Smooth muscle cell (in vitro differentiated cells): ENCODE measurements around the gene NIM1K. TPM values are rescaled to one million over a fixed set of nuclear protein-coding genes. Genes with fewer than 3 reads are reported as not detected.

ENCODE experiments used
- DNase-seq: peaks from one replicate; lab custom pipeline; 2025; ENCODE audit not compliant: unreplicated experiment; lab: John Stamatoyannopoulos, UW
- H2AFZ ChIP-seq: fragments of 200-600 bp; sonication (generic); 2 replicates; pipeline ENCODE4 v1.6.0; 2016; ENCODE audit warnings: antibody characterized with exemption, low read depth, mild to moderate bottlenecking
- H3F3A ChIP-seq: fragments of 200-600 bp; sonication (generic); 2 replicates; pipeline ENCODE4 v1.6.0; 2017; ENCODE audit warnings: antibody characterized with exemption, low read depth
- H3K27ac ChIP-seq: fragments of 200-600 bp; sonication (generic); 2 replicates; pipeline ENCODE4 v1.5.1; 2016; ENCODE audit warnings: low read depth, mild to moderate bottlenecking
- H3K27me3 ChIP-seq: fragments of 200-600 bp; sonication (generic); 2 replicates; pipeline ENCODE4 v1.6.1; 2016; ENCODE audit warnings: low read depth, mild to moderate bottlenecking
- H3K36me3 ChIP-seq: fragments of 200-600 bp; sonication (generic); 2 replicates; pipeline ENCODE4 v1.5.1; 2016; ENCODE audit warnings: low read depth
- H3K4me1 ChIP-seq: fragments of 200-600 bp; sonication (generic); 2 replicates; pipeline ENCODE4 v1.5.1; 2016; ENCODE audit warnings: low read depth
- H3K4me2 ChIP-seq: fragments of 200-600 bp; sonication (generic); 2 replicates; pipeline ENCODE4 v1.6.0; 2016; ENCODE audit warnings: mild to moderate bottlenecking
- H3K4me3 ChIP-seq: fragments of 200-600 bp; sonication (generic); 2 replicates; pipeline ENCODE4 v1.5.1; 2016; ENCODE audit warnings: mild to moderate bottlenecking
- H3K79me2 ChIP-seq: fragments of 200-600 bp; sonication (generic); 2 replicates; pipeline ENCODE4 v1.6.0; 2016; ENCODE audit warnings: low read depth, mild to moderate bottlenecking
- H3K9ac ChIP-seq: fragments of 200-600 bp; sonication (generic); 2 replicates; pipeline ENCODE4 v1.6.0; 2016; ENCODE audit warnings: low read depth
- H3K9me3 ChIP-seq: fragments of 200-600 bp; sonication (generic); replicated peaks from 2 replicates; pipeline ENCODE4 v1.5.1; 2016; ENCODE audit warnings: low read depth
- H4K20me1 ChIP-seq: fragments of 200-600 bp; sonication (generic); 2 replicates; pipeline ENCODE4 v1.6.0; 2016; ENCODE audit warnings: low read depth
- CTCF ChIP-seq: fragments of 200-600 bp; sonication (generic); IDR thresholded peaks from 2 replicates; pipeline ENCODE4 v1.5.1; 2017; ENCODE audit warnings: borderline replicate concordance, mild to moderate bottlenecking, antibody characterized with exemption; ENCODE audit not compliant: insufficient read depth, poor library complexity, severe bottlenecking
- WGBS: methylation state at CpG from one replicate; pipeline ENCODE4 v1.1.7; 2016; ENCODE audit warnings: low lambda C conversion rate; 5-methylcytosine and 5-hydroxymethylcytosine counted together
- polyA plus RNA-seq: library from polyadenylated mRNA; unstranded; fragments of >200 nt; fragmentation: Nextera tagmentation; extraction: Ambion mirVana; gene quantifications from 2 replicates; pipeline ENCODE4 v1.2.1, GENCODE V29; 2016
- total RNA-seq: library from RNA; depleted of rRNA; stranded (reverse); fragments of >200 nt; gene quantifications from 2 replicates; pipeline ENCODE4 v1.2.3, GENCODE V29; 2014

Gene NIM1K
- total and polyA plus RNA-seq, 2 experiments from 2014 or later = 0.17 to 0.54 TPM

DNA sequence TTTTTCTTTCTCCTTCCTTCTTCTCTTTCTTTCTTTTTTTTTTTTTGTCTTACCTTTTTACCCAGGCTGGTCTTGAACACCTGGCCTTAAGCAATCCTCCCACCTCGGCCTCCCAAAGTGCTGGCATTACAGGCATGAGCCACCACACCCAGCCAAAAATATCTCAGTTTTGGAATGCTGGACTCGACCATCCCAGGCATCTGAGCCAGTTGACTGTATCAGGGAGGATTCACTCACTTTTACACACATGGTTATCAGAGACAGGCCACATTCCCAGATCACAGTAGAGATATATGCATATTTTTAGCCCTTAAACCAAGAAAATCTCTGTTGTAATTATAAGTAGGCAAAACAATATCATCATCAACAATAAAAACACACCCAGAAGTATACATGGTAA lies 21.9 kb downstream of the NIM1K start:
- Histone ChIP-seq H3K36me3 (no peaks in the 10 kb centered on the region), H3K27me3 (no peaks in the 10 kb centered on the region), H2AFZ (no peak overlapping the region), H3K4me3 (no peak overlapping the region), H3K4me1 (no peaks in the 10 kb centered on the region), H3K79me2 (no peaks in the 10 kb centered on the region), H3F3A (no peaks in the 10 kb centered on the region), H4K20me1 (no peaks in the 10 kb centered on the region), H3K4me2 (no peak overlapping the region), H3K27ac (no peak overlapping the region), H3K9me3 (no peaks in the 10 kb centered on the region), H3K9ac (no peak overlapping the region)
- TF ChIP-seq CTCF = no peak
- WGBS = 69% methylated on average over 2 of the region's 2 CpGs
- no peak for DNase-seq

- H3K4me3 ChIP-seq = no peak overlapping the region
- H3K9ac ChIP-seq = no peak overlapping the region
- no peaks in the 10 kb centered on the region for H4K20me1 ChIP-seq
- no peaks in the 10 kb centered on the region for H3K9me3 ChIP-seq
- H3K27me3 ChIP-seq = no peaks in the 10 kb centered on the region
- DNase-seq = no peak
- 90% methylated on average over 11 of the region's 11 CpGs for WGBS
- no peak overlapping the region for H3K27ac ChIP-seq
- H2AFZ ChIP-seq = no peak overlapping the region
- H3K79me2 ChIP-seq = no peaks in the 10 kb centered on the region
- no peaks in the 10 kb centered on the region for H3F3A ChIP-seq
- no peaks in the 10 kb centered on the region for H3K4me1 ChIP-seq
- H3K36me3 ChIP-seq = no peaks in the 10 kb centered on the region
- TF ChIP-seq CTCF = no peak
- no peak overlapping the region for H3K4me2 ChIP-seq
These were observed 23.1 kb downstream of the NIM1K start for GRCh38 chr5:43215073-43215631.

- H3K4me1 ChIP-seq = no peaks in the 10 kb centered on the region
- H3K9ac ChIP-seq = no peak overlapping the region
- no peak for DNase-seq
- no peak overlapping the region for H3K4me2 ChIP-seq
- H3K9me3 ChIP-seq = no peaks in the 10 kb centered on the region
- H4K20me1 ChIP-seq = no peaks in the 10 kb centered on the region
- TF ChIP-seq CTCF = no peak
- H3K27me3 ChIP-seq = no peaks in the 10 kb centered on the region
- no peaks in the 10 kb centered on the region for H3F3A ChIP-seq
- H3K4me3 ChIP-seq = no peak overlapping the region
- H2AFZ ChIP-seq = no peak overlapping the region
- no peak overlapping the region for H3K27ac ChIP-seq
- H3K36me3 ChIP-seq = no peaks in the 10 kb centered on the region
- no peaks in the 10 kb centered on the region for H3K79me2 ChIP-seq
- 82% methylated on average over 2 of the region's 2 CpGs for WGBS
These were observed 24.9 kb downstream of the NIM1K start for GRCh38 chr5:43216941-43217340.

GRCh38 chr5:43219120-43219519 lies 27.1 kb downstream of the NIM1K start:
- Histone ChIP-seq H3F3A (no peaks in the 10 kb centered on the region), H3K4me3 (no peak overlapping the region), H4K20me1 (no peaks in the 10 kb centered on the region), H3K9ac (no peak overlapping the region), H3K79me2 (no peaks in the 10 kb centered on the region), H3K36me3 (no peaks in the 10 kb centered on the region), H2AFZ (no peak overlapping the region), H3K4me2 (no peak overlapping the region), H3K27ac (no peak overlapping the region), H3K27me3 (no peaks in the 10 kb centered on the region), H3K4me1 (no peaks in the 10 kb centered on the region), H3K9me3 (no peaks in the 10 kb centered on the region)
- WGBS = 83% methylated on average over 1 of the region's 1 CpG
- no peak for TF ChIP-seq CTCF
- DNase-seq = no peak
